GM18907 (cell line): Measurements from ENCODE around the gene ZNF365.
"Not testable (repeated sequence)": the region's sequence is repeated elsewhere in the genome, so short reads cannot be mapped to it uniquely, and the experiment has no call there.

ENCODE experiments used
- ATAC-seq: cut with Tn5 transposase; IDR thresholded peaks from one replicate; pipeline ENCODE4 v1.9.1; 2021; ENCODE audit warnings: mild to moderate bottlenecking, moderate library complexity; ENCODE audit not compliant: unreplicated experiment

ZNF365 gene, protein sequence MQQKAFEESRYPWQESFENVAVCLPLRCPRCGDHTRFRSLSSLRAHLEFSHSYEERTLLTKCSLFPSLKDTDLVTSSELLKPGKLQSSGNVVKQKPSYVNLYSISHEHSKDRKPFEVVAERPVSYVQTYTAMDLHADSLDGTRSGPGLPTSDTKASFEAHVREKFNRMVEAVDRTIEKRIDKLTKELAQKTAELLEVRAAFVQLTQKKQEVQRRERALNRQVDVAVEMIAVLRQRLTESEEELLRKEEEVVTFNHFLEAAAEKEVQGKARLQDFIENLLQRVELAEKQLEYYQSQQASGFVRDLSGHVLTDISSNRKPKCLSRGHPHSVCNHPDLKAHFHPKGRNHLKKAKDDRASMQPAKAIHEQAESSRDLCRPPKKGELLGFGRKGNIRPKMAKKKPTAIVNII

GRCh38 chr10:62373995-62374861, at the start of gene ZNF365:
ZNF365 (plus strand) TSS chr10:62374369; CDS start chr10:62376194, 1,825 bp downstream.
- no peak for ATAC-seq

GRCh38 chr10:62326176-62326575, 48.0 kb upstream of the ZNF365 start:
- no peak for ATAC-seq

- ATAC-seq, result no peak
Observed at GRCh38 chr10:62327885-62328284, 46.3 kb upstream of the ZNF365 start.

DNA sequence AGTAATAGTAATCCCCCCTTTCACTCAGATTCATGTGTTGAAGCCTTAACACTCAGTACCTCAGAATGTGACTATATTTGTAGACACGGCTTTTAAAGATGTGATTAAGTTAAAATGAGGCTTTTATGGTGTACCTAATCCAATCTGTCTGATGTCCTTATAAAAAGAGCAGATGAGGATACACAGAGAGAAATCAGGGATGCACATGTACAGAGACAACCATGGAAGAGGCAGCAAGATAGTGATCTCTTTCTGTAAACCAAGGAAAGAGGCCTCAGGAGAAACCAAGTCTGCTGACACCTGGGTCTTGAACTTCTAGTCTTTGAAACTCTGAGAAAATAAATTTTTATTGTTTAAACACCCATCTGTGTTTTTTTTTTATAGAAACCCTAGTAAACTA, 44.0 kb upstream of the ZNF365 start:
- ATAC-seq, result no peak

DNA sequence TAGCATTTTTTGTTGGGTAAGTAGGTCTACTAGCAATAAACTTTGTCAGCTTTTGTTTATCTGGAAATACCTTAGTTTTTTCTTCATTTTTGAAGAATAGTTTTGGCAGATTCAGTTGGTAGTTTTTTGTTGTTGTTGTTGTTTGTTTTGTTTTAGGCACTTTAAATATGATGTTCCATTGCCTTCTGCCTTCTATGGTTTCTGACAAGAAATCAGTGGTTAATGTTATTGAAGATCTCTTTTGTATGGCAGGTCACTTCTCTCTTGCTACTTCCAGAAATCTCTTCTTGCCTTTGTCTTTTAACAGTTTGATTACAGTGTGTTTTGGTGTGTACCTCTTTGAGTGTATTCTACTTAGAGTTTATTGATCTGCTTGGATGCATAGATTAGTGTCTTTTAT, 41.8 kb upstream of the ZNF365 start:
- no peak for ATAC-seq

GRCh38 chr10:62333135-62333889, 40.9 kb upstream of the ZNF365 start:
- no peak for ATAC-seq

DNA sequence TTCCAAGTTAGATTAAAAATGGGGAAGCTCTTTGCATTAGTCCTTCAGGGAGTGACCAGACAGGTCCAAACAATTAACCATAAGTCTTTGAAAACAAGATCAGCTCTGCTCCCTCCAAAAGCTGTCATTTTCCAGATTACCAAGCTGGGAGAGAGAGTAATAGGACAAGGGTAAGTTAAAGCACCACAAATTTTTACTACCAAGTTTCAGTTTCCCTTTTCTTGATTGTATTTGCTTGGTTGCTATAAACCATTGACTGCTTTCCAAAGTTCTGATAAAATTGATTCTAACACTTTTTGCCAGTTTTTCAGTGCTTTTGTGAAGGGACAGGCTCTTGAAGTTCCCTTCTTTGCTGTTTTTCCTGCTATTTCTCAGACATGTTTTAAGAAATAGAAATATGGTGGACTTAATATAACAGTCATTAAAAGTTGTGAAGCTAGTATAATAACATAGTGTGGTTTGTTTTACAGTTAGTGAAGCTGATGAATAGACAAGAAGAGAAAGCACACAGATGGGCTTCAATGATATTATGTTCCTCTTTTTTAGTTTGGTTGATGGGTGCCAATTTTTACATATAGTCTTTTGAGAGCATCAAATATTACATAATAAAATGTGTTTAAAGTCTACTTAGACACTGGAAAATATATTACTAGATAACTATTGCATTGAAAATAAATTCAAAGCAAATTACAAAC, 40.0 kb upstream of the ZNF365 start:
- ATAC-seq, result no peak

DNA sequence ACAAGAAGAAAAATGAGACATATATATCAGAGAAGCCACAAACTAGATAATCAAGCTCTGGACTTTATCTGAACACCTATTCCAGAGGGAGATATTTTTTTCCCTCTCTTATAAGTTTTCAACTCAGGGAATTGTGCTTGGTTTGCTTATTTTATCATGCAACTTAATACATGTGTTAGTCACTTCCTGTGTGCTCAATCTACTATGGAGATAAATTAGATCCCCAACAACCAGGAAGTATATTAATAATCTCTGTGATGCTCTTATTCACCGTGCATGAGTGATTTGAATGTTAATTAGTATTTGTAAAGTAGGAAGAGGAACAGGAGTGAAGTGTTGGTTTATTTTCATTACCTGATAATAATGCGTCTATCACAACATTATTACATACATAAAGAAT, 38.8 kb upstream of the ZNF365 start:
- no peak for ATAC-seq

DNA sequence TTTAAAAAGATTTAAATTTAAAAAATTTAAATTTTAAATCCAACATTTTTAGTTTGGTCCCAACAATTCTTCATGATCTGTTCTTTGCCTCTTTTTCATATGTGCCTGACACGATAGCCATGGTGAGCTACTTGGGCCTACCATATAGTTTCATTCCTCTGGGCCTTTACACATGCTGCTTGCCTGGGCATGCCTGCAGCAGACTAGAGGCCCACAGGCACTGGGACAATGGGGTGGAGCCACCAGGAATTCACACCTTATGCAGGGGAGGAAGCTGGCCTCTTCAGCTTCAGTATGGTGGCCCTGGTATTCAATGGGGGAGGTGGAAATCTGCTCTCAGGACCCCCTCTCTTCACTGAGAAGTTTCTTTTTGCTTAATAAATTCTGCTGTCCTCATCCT, 37.8 kb upstream of the ZNF365 start:
- no peak for ATAC-seq

DNA sequence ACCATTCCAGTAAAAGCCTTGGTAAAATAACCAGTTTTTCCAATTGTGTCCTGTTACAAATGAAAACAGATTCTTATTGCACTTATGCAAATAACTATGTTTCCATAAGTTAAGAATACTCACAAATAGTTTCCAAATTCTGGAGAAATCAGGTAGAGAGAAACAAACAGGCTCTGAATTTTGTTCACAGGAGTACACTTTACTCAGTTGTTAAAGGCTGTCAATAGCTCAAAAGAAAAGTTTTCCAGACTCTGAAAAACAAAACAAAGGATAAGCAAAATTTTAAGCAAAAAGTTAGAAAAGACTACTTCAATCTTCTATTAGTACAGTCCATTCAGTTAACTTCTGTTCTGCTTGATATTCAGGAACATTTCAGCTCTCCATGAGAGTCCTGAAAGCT, 32.8 kb upstream of the ZNF365 start:
- ATAC-seq, result no peak

DNA sequence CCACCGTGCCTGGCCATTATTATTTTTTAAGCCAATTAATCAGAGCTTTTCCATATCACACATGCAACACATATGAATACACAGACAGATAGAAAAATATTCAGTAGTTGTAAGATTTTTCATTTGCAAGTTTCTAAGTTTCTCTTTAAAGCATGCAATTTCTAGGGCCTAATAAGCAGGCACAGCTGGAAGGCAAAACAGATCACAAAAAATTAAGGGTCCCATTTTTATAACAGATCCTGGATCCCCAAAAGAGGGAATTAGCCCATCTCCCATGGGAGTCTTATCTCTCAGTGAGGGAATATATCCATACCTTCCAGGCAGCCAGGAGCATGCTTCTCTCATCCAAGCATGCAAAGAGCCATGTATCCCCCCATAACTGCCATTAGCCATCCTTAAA, 31.2 kb upstream of the ZNF365 start:
- no peak for ATAC-seq

- ATAC-seq, result no peak
Observed at GRCh38 chr10:62348029-62348428, 26.1 kb upstream of the ZNF365 start.

DNA sequence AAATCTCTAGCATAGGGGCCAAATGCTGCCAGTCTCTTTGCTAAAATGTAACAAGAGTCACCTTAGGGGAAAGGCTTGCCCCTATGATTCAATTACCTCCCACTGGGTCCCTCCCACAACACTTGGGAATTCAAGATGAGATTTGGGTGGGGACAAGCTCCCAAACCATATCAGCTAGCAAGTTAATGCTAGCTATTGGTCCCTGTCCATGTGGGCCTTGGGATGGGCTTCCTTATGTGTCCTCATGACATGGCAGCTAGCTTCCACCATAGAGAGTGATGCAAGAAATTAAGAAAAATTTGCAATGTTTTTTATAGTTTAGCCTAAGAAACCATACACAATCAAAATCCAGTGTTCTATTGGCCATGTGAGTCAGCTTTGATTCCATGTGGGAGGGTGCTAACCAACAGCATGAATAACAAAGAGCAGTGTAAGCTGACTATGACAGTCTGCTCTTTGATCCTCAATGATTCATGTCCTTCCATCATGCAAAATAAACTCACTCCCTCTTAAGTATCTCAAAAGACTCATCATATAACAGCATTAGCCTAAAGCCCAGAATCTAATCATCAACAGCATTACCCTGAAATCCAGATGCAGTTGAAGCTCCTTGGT, 21.7 kb upstream of the ZNF365 start:
- ATAC-seq, result no peak

GRCh38 chr10:62354916-62355315, 19.3 kb upstream of the ZNF365 start:
- no peak for ATAC-seq

DNA sequence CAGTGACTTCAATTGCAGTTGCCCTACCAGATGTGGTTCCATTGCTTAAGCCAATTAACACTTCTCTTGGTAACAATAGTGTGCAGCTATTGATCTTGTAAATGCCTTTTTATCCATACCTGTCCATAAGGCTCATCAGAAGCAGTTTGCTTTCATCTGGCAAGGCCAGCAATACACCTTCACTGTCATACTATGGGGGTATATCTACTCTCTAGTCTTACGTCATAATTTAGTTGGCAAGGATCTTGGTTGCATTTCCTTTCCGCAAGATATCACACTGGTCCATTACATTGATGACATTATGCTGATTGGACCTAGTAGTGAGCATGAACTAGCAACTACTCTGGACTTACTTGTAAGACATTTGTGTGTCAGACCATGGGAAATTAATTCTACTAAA, 17.7 kb upstream of the ZNF365 start:
- ATAC-seq, result no peak

GRCh38 chr10:62358151-62358550, 16.0 kb upstream of the ZNF365 start:
- not testable (repeated sequence) for ATAC-seq

DNA sequence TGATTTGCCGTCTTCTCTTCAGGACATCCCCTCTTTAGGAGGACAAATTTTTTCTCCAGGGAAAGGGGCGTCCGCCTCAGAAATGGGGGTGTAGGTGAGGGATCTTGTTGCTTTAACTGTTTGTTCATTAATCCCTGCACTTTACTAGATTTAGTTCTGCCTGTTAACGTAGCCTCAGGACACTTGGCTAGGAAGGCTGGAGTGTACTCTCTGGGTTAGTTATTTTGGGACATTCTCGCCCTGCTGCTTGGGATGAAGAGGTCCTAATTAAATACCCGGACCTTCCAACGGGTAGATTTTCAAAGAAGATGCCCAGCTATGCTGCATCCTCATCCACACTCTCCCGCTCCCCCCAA, 552 bp upstream of the ZNF365 start:
- no peak for ATAC-seq

DNA sequence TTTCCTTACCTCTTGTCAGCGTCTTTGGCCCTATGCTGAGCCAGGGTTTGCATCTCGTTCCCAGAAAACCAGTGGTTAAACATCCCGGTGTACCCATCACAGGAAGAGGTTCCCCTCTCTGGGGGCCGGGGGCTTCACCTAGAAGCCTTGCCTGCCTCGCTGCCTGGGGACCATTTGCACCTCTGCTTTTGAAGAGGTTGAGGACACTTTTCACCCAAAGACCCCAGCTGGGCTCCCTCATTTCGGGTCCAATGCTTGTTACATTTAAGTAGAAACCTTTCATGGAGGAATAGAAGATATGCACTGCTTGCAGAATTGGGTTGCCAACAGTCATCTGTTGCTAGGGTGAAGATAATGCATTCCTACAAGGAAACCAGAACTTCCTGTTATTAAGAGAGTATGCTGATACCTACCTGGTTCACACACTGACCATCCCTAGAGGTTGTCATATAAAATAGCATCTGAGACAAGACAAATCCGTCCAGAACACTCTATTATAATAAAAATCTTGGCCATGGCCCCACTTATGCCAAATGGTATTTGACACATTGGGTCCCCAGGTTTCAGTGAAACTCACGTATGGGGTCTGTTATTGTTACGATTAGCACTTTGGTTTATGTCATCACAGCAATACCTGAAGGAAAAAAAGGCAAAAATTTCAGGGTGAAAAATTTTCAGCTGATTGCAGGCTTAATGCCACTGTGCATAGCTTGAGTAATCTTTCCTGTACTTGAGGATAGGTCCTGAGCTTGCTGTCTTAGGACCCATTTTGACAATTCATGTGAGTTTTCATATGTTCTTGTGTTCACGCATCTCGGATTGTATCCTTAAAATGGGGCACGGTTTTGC, 917 bp downstream of the ZNF365 start:
- no peak for ATAC-seq
